Measurements from ENCODE around the gene PLLP. TPM values are rescaled to one million over a fixed set of nuclear protein-coding genes. Genes with fewer than 3 reads are reported as not detected.

Gene PLLP
- total and polyA plus RNA-seq, 2 donors (not counting 1 experiment from before 2014, with no cell fraction given): 0.15 TPM; not detected in 1

DNA sequence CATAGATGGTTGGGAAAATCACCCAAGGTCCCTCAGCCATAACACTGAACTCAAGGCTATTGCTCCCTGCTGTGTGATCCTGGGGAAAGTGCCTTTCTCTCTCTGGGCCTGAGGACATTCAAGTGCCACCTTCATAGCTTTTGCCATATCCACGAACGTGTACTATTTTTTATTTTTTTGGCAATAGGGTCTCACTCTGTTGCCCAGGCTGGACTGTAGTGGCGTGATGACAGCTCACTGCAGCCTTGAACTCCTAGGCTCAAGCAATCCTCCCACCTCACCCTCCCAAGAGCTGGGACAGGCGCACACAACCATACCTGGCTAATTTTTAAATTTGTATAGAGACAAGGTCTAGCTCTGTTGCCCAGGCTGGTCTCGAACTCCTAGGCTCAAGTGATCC is 10.6 kb downstream of the PLLP start:
- Histone ChIP-seq H3K79me2 (ENCODE audit: control insufficient read depth, insufficient read depth, low read length) (no peaks in the 10 kb centered on the region), H3K4me1 (ENCODE audit: control insufficient read depth in 2 of 2, insufficient read depth in 2 of 2, low read length in 2 of 2) (peaks cover 0 to 2% of the 10 kb centered on the region in 2 donors), H3K27me3 (replicated peaks in 1 of 4; ENCODE audit: control extremely low read depth in 1 of 4, control insufficient read depth in 3 of 4, insufficient read depth in 4 of 4, low read length in 3 of 4) (peaks cover 0 to 3% (median 0%) of the 10 kb centered on the region in 4 experiments), H3K27ac (ENCODE audit: low read length in 2 of 2) (no peak overlapping the region), H2AFZ (ENCODE audit: insufficient read depth, low read depth, low read length, poor library complexity, severe bottlenecking) (no peak overlapping the region), H3K36me3 (replicated peaks in 1 of 2; ENCODE audit: control extremely low read depth in 1 of 2, control insufficient read depth in 1 of 2, extremely low read depth in 1 of 2, insufficient read depth in 2 of 2, low read length in 1 of 2) (no peaks in the 10 kb centered on the region), H4K20me1 (ENCODE audit: control insufficient read depth, insufficient read depth, low read length, poor library complexity, severe bottlenecking) (no peaks in the 10 kb centered on the region), H3K9ac (ENCODE audit: low read length) (no peak overlapping the region), H3K9me3 (ENCODE audit: control extremely low read depth in 1 of 3, control insufficient read depth in 2 of 3, insufficient read depth in 1 of 3, low read length in 2 of 3) (no peaks in the 10 kb centered on the region), H3K4me2 (replicated peaks; ENCODE audit: low read depth, low read length, poor library complexity, severe bottlenecking) (no peak overlapping the region), H3K4me3 (ENCODE audit: control extremely low read depth in 1 of 5, extremely low read depth in 1 of 5, insufficient read depth in 1 of 5, low read depth in 2 of 5, low read length in 4 of 5) (no peak overlapping the region)
- no peak overlapping the region for H3K27ac Mint-ChIP-seq
- 100% methylated on average over 4 of the region's 5 CpGs for WGBS (ENCODE audit: insufficient coverage)
- ChIA-PET POLR2A (no interaction called here), CTCF (no interaction called here)
- H3K9me3 Mint-ChIP-seq (ENCODE audit: insufficient read depth): no peaks in the 10 kb centered on the region
- no peak overlapping the region for H3K4me3 Mint-ChIP-seq
- TF ChIP-seq, protein P1, sequence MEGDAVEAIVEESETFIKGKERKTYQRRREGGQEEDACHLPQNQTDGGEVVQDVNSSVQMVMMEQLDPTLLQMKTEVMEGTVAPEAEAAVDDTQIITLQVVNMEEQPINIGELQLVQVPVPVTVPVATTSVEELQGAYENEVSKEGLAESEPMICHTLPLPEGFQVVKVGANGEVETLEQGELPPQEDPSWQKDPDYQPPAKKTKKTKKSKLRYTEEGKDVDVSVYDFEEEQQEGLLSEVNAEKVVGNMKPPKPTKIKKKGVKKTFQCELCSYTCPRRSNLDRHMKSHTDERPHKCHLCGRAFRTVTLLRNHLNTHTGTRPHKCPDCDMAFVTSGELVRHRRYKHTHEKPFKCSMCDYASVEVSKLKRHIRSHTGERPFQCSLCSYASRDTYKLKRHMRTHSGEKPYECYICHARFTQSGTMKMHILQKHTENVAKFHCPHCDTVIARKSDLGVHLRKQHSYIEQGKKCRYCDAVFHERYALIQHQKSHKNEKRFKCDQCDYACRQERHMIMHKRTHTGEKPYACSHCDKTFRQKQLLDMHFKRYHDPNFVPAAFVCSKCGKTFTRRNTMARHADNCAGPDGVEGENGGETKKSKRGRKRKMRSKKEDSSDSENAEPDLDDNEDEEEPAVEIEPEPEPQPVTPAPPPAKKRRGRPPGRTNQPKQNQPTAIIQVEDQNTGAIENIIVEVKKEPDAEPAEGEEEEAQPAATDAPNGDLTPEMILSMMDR (IDR thresholded peaks at IDR 0.05): no peak
- TF ChIP-seq EZH2 (IDR thresholded peaks at IDR 0.05; ENCODE audit: borderline replicate concordance, insufficient read depth, low read depth, low read length, poor library complexity, severe bottlenecking): no peak
- ATAC-seq (ENCODE audit: low read depth) (no peak), DNase-seq (no peak)
- intact Hi-C loops (cut with micrococcal nuclease): no loop called here
- H3K4me1 Mint-ChIP-seq: peaks cover 8% of the 10 kb centered on the region
- H3K27me3 Mint-ChIP-seq: peaks cover 2% of the 10 kb centered on the region

DNA sequence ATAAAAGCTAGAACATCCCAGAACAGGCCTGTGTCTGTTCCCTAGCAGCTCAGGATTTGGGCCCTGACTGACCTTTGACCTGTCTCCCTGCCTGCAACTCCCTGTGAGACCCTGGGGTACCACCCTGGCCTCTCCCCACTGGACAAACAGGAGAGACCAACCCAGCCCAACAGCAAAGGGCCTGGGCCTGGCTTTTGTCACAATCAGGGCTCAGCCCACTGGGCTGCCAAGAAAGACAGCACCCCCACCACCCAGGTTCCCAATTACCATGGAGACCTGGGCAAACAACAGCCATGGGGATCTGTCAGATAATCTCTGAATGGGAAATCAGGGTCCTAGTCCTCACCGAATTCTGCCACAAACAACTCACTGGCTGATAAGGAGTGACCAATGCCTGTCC is 11.1 kb downstream of the PLLP start:
- POLR2A ChIA-PET: no interaction called here
- ATAC-seq (ENCODE audit: low read depth) (no peak), DNase-seq (no peak)
- peaks cover 8% of the 10 kb centered on the region for H3K4me1 Mint-ChIP-seq
- Histone ChIP-seq H4K20me1 (ENCODE audit: control insufficient read depth, insufficient read depth, low read length, poor library complexity, severe bottlenecking) (no peaks in the 10 kb centered on the region), H3K36me3 (replicated peaks in 1 of 2; ENCODE audit: control extremely low read depth in 1 of 2, control insufficient read depth in 1 of 2, extremely low read depth in 1 of 2, insufficient read depth in 2 of 2, low read length in 1 of 2) (no peaks in the 10 kb centered on the region), H3K4me3 (ENCODE audit: control extremely low read depth in 1 of 5, extremely low read depth in 1 of 5, insufficient read depth in 1 of 5, low read depth in 2 of 5, low read length in 4 of 5) (no peak overlapping the region), H3K4me1 (ENCODE audit: control insufficient read depth in 2 of 2, insufficient read depth in 2 of 2, low read length in 2 of 2) (peaks cover 0 to 2% of the 10 kb centered on the region in 2 donors), H3K27me3 (replicated peaks in 1 of 4; ENCODE audit: control extremely low read depth in 1 of 4, control insufficient read depth in 3 of 4, insufficient read depth in 4 of 4, low read length in 3 of 4) (peaks cover 0 to 3% (median 0%) of the 10 kb centered on the region in 4 experiments), H3K9ac (ENCODE audit: low read length) (no peak overlapping the region), H3K4me2 (replicated peaks; ENCODE audit: low read depth, low read length, poor library complexity, severe bottlenecking) (no peak overlapping the region), H3K9me3 (ENCODE audit: control extremely low read depth in 1 of 3, control insufficient read depth in 2 of 3, insufficient read depth in 1 of 3, low read length in 2 of 3) (no peaks in the 10 kb centered on the region), H3K27ac (ENCODE audit: low read length in 2 of 2) (no peak overlapping the region), H3K79me2 (ENCODE audit: control insufficient read depth, insufficient read depth, low read length) (no peaks in the 10 kb centered on the region), H2AFZ (ENCODE audit: insufficient read depth, low read depth, low read length, poor library complexity, severe bottlenecking) (no peak overlapping the region)
- CTCF ChIA-PET: no interaction called here
- no CpG with 5 or more reads among the region's 1 CpG for WGBS (ENCODE audit: insufficient coverage)
- H3K27ac Mint-ChIP-seq: no peak overlapping the region
- H3K27me3 Mint-ChIP-seq: peaks cover 2% of the 10 kb centered on the region
- intact Hi-C loops (cut with micrococcal nuclease): no loop called here
- H3K4me3 Mint-ChIP-seq: no peak overlapping the region
- no peak for TF ChIP-seq EZH2 (IDR thresholded peaks at IDR 0.05; ENCODE audit: borderline replicate concordance, insufficient read depth, low read depth, low read length, poor library complexity, severe bottlenecking)
- TF ChIP-seq, protein P1 (IDR thresholded peaks at IDR 0.05): no peak
- H3K9me3 Mint-ChIP-seq (ENCODE audit: insufficient read depth): no peaks in the 10 kb centered on the region
